Neutrophil (primary cell): Measurements from ENCODE around the gene PDPN.

Experiments
- H3K27ac ChIP-seq: fragments of 200-600 bp; sonication (generic); 2 replicates; pipeline ENCODE4 v1.5.1; 2016; ENCODE audit warnings: mild to moderate bottlenecking, moderate library complexity
- H3K27me3 ChIP-seq: fragments of 200-600 bp; sonication (generic); 2 replicates; pipeline ENCODE4 v1.6.0; 2016; ENCODE audit warnings: mild to moderate bottlenecking
- H3K36me3 ChIP-seq: fragments of 200-600 bp; sonication (generic); 2 replicates; pipeline ENCODE4 v1.5.1; 2017
- H3K4me1 ChIP-seq, 2 experiments: fragments of 200-600 bp in 1 of 2; sonication (generic) in 1 of 2; 1 replicate in 1 of 2; 2 replicates in 1 of 2; pipeline versions ENCODE4 v1.5.1 to v1.6.1; 2013 to 2016; ENCODE audit warnings: low read depth in 1 of 2, low read length in 1 of 2, mild to moderate bottlenecking in 1 of 2, moderate library complexity in 1 of 2; ENCODE audit not compliant: control insufficient read depth in 1 of 2, insufficient read depth in 1 of 2
- H3K4me3 ChIP-seq, 2 experiments: fragments of 200-600 bp in 1 of 2; sonication (generic) in 1 of 2; 1 replicate in 1 of 2; 2 replicates in 1 of 2; pipeline ENCODE4 v1.5.1; 2013 to 2016; ENCODE audit warnings: low read depth in 1 of 2, low read length in 1 of 2, mild to moderate bottlenecking in 1 of 2, moderate library complexity in 1 of 2
- H3K9me3 ChIP-seq: fragments of 200-600 bp; sonication (generic); 2 replicates; pipeline ENCODE4 v1.5.1; 2016
- TF ChIP-seq, protein P1 (sequence below): fragments of 200-600 bp; sonication (generic); IDR thresholded peaks from 2 replicates; pipeline ENCODE4 v1.5.1; 2016; ENCODE audit warnings: antibody characterized with exemption

The PDPN gene

DNA sequence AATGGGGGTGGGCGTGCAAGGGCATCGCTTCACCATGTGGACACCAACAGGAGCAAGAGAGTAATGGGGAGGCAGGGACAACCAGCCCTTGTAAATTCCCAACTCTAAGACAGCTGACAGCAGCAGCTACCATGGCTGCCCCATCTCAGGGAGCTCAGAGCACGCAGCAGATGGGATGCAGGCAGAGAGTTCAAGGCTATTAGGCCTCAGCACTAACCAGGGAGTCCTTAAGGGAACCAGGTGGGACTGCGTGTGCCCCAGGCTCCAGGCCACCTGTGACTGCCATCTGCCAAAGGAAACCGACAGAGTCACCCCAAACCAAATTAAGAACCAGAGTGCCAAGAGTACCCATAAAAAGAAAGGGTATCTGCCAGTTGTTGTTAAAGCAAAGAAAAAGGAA, 82.7 kb downstream of the PDPN start:
- no peak overlapping the region for H3K4me3 ChIP-seq
- H3K36me3 ChIP-seq, result no peaks in the 10 kb centered on the region
- H3K9me3 ChIP-seq, result no peaks in the 10 kb centered on the region
- peaks cover 19 to 33% of the 10 kb centered on the region in 2 experiments for H3K4me1 ChIP-seq
- H3K27ac ChIP-seq, result no peak overlapping the region
- TF ChIP-seq, protein P1, sequence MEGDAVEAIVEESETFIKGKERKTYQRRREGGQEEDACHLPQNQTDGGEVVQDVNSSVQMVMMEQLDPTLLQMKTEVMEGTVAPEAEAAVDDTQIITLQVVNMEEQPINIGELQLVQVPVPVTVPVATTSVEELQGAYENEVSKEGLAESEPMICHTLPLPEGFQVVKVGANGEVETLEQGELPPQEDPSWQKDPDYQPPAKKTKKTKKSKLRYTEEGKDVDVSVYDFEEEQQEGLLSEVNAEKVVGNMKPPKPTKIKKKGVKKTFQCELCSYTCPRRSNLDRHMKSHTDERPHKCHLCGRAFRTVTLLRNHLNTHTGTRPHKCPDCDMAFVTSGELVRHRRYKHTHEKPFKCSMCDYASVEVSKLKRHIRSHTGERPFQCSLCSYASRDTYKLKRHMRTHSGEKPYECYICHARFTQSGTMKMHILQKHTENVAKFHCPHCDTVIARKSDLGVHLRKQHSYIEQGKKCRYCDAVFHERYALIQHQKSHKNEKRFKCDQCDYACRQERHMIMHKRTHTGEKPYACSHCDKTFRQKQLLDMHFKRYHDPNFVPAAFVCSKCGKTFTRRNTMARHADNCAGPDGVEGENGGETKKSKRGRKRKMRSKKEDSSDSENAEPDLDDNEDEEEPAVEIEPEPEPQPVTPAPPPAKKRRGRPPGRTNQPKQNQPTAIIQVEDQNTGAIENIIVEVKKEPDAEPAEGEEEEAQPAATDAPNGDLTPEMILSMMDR, result no peak
- no peaks in the 10 kb centered on the region for H3K27me3 ChIP-seq
